ENCODE results near the gene SYNE3. TPM values are rescaled to one million over a fixed set of nuclear protein-coding genes. Genes with fewer than 3 reads are reported as not detected.
A peak's percentile ranks its signal among the peaks of the same experiment; 100 is the strongest.

The SYNE3 gene
- total RNA-seq, 4 donors from 2014 or later, result 14.4 to 18.7 (median 16.6) TPM

- Histone ChIP-seq H3K27ac (replicated peaks in 1 of 4) (peak overlapping the region; percentile 79 to 91 (median 86)), H3K36me3 (peaks cover 0 to 4% (median 2%) of the 10 kb centered on the region in 4 donors), H3K27me3 (no peaks in the 10 kb centered on the region), H3K4me3 (peak overlapping the region; percentile 95 to 99 (median 97)), H3K4me1 (peaks cover 59 to 71% (median 67%) of the 10 kb centered on the region in 4 donors), H3K9me3 (no peaks in the 10 kb centered on the region)
- TF ChIP-seq EP300 (IDR thresholded peaks at IDR 0.05) (no peak), POLR2AphosphoS5 (IDR thresholded peaks at IDR 0.05) (no peak), POLR2A (IDR thresholded peaks at IDR 0.05; ENCODE audit: low read depth) (no peak)
- TF ChIP-seq, protein P1, sequence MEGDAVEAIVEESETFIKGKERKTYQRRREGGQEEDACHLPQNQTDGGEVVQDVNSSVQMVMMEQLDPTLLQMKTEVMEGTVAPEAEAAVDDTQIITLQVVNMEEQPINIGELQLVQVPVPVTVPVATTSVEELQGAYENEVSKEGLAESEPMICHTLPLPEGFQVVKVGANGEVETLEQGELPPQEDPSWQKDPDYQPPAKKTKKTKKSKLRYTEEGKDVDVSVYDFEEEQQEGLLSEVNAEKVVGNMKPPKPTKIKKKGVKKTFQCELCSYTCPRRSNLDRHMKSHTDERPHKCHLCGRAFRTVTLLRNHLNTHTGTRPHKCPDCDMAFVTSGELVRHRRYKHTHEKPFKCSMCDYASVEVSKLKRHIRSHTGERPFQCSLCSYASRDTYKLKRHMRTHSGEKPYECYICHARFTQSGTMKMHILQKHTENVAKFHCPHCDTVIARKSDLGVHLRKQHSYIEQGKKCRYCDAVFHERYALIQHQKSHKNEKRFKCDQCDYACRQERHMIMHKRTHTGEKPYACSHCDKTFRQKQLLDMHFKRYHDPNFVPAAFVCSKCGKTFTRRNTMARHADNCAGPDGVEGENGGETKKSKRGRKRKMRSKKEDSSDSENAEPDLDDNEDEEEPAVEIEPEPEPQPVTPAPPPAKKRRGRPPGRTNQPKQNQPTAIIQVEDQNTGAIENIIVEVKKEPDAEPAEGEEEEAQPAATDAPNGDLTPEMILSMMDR (IDR thresholded peaks at IDR 0.05), result no peak
- intact Hi-C loops (cut with DNase I), result loop anchor here (10.0 kb wide), 1 partner anchor 1449 kb away; the partner anchor contains the start of genes DDX24 and IFI27L1
- WGBS, result 0% methylated on average over 18 of the region's 18 CpGs
- no peak for DNase-seq (ENCODE audit: extremely low spot score)
Observed at GRCh38 chr14:95533822-95534221, 17.4 kb upstream of the SYNE3 start.

- Histone ChIP-seq H3K4me1 (peaks cover 57 to 69% (median 65%) of the 10 kb centered on the region in 4 donors), H3K9me3 (no peaks in the 10 kb centered on the region), H3K27me3 (no peaks in the 10 kb centered on the region), H3K27ac (replicated peaks in 1 of 4) (peak overlapping the region in 2 of 4 donors; percentile 79 to 86), H3K36me3 (peaks cover 0 to 4% (median 2%) of the 10 kb centered on the region in 4 donors), H3K4me3 (peak overlapping the region; percentile 95 to 99 (median 97))
- intact Hi-C loops (cut with DNase I), result loop anchor here (10.0 kb wide), 1 partner anchor 1449 kb away; the partner anchor contains the start of genes DDX24 and IFI27L1
- TF ChIP-seq, protein P1 (IDR thresholded peaks at IDR 0.05), result no peak
- no peak for TF ChIP-seq EP300 (IDR thresholded peaks at IDR 0.05)
- TF ChIP-seq POLR2AphosphoS5 (IDR thresholded peaks at IDR 0.05), result no peak
- TF ChIP-seq POLR2A (IDR thresholded peaks at IDR 0.05; ENCODE audit: low read depth), result no peak
- 9% methylated on average over 6 of the region's 10 CpGs for WGBS
- DNase-seq (ENCODE audit: extremely low spot score), result no peak
Observed at GRCh38 chr14:95533391-95533821, 17.0 kb upstream of the SYNE3 start.

DNA sequence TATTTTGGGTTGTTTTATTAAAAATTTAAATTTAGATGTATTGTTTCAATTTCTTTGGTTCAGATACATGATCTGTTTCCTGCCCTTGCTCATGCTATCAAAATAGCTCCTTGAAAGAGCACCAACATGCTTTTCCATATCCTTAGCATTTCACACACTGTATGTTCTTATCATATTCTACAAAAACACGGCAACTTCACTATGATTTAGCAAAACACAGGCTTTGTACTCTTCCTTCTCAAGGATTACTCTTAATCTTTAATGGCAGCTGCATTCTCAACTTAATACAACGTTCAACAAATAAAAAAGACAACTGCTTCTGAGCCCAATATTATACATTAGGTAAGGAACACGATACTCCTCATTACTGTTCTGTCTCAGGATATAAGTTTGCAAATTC, 15.5 kb upstream of the SYNE3 start:
- WGBS, result 42% methylated on average over 3 of the region's 3 CpGs

DNA sequence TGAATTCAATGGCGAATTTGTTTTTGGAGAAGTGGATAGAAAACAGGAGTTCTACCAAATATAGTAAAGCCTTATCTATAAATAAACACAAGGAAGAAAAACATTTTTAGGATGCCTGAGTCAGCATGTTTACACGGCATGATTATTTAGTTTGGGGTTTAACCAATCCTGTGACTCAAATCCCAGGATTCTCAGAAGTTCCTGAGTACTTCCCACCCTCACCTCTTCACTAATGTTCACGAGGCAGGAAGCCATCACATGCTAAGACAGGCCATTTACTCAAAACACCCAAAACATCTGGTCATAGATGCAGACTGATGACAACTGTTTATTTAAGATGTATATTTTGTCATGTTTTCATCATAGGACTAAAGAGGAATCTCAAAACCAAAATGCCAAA, 15.0 kb upstream of the SYNE3 start:
- DNase-seq (ENCODE audit: extremely low spot score), result no peak
- Histone ChIP-seq H3K36me3 (peaks cover 0 to 4% (median 2%) of the 10 kb centered on the region in 4 donors), H3K4me3 (no peak overlapping the region), H3K27ac (replicated peaks in 1 of 4) (no peak overlapping the region), H3K4me1 (peaks cover 58 to 64% (median 60%) of the 10 kb centered on the region in 4 donors), H3K27me3 (no peaks in the 10 kb centered on the region), H3K9me3 (no peaks in the 10 kb centered on the region)
- intact Hi-C loops (cut with DNase I), result loop anchor here (10.0 kb wide), 1 partner anchor 1447 kb away; the partner anchor contains the start of genes DDX24 and IFI27L1
- WGBS, result 44% methylated on average over 3 of the region's 3 CpGs
- TF ChIP-seq POLR2AphosphoS5 (IDR thresholded peaks at IDR 0.05) (no peak), POLR2A (IDR thresholded peaks at IDR 0.05; ENCODE audit: low read depth) (no peak), EP300 (IDR thresholded peaks at IDR 0.05) (no peak)
- TF ChIP-seq, protein P1 (IDR thresholded peaks at IDR 0.05), result no peak

More for the DNA sequence above, 15.5 kb upstream of the SYNE3 start:
- no peak overlapping the region for H3K27ac ChIP-seq (replicated peaks in 1 of 4)
- H3K27me3 ChIP-seq, result no peaks in the 10 kb centered on the region
- intact Hi-C loops (cut with DNase I), result loop anchor here (10.0 kb wide), 1 partner anchor 1447 kb away; the partner anchor contains the start of genes DDX24 and IFI27L1
- H3K36me3 ChIP-seq, result peaks cover 0 to 4% (median 2%) of the 10 kb centered on the region in 4 donors
- H3K4me1 ChIP-seq, result peaks cover 57 to 64% (median 60%) of the 10 kb centered on the region in 4 donors
- no peak for TF ChIP-seq POLR2A (IDR thresholded peaks at IDR 0.05; ENCODE audit: low read depth)
- no peak for TF ChIP-seq EP300 (IDR thresholded peaks at IDR 0.05)
- TF ChIP-seq, protein P1 (IDR thresholded peaks at IDR 0.05), result no peak
- no peak for TF ChIP-seq POLR2AphosphoS5 (IDR thresholded peaks at IDR 0.05)
- no peaks in the 10 kb centered on the region for H3K9me3 ChIP-seq
- H3K4me3 ChIP-seq, result no peak overlapping the region
- no peak for DNase-seq (ENCODE audit: extremely low spot score)
